Measurements from ENCODE around the gene DPP10.

- TF ChIP-seq CTCF (IDR thresholded peaks at IDR 0.05), result no peak
- TF ChIP-seq ZFX (IDR thresholded peaks at IDR 0.05; ENCODE audit: borderline replicate concordance), result no peak
Measured at GRCh38 chr2:115364093-115364492, 921.7 kb downstream of the DPP10 start.

Measured in 22Rv1 (cell line).